Activated naive CD8-positive, alpha-beta T cell treated with anti-CD3 and anti-CD28 coated beads, Interleukin-2, amount 50 U/mL, for 24 hours (primary cell): ENCODE data around the gene INSRR.

Experiments used
- ATAC-seq: fragments of 150-1000 bp; cut with Tn5 transposase; one replicate; pipeline ENCODE4 v1.10.0; 2021
- DNase-seq: peaks from one replicate; pipeline ENCODE4 v3.0.0; 2021
- H3K27ac Mint-ChIP-seq: one replicate; pipeline ENCODE4 v1.8.0; 2021; ENCODE audit warnings: mild to moderate bottlenecking, mixed read lengths
- H3K27me3 Mint-ChIP-seq: one replicate; pipeline ENCODE4 v1.8.0; 2021; ENCODE audit warnings: mixed read lengths
- H3K36me3 Mint-ChIP-seq: one replicate; pipeline ENCODE4 v1.8.0; 2021; ENCODE audit warnings: low read depth, mixed read lengths
- H3K4me1 Mint-ChIP-seq: one replicate; pipeline ENCODE4 v1.8.0; 2021; ENCODE audit warnings: mixed read lengths
- H3K4me3 Mint-ChIP-seq: one replicate; pipeline ENCODE4 v1.8.0; 2021; ENCODE audit warnings: mild to moderate bottlenecking, moderate library complexity, mixed read lengths
- H3K9me3 Mint-ChIP-seq: one replicate; pipeline ENCODE4 v1.8.0; 2021; ENCODE audit warnings: mixed read lengths

INSRR gene

GRCh38 chr1:156823210-156823790, 35.6 kb downstream of the INSRR start:
- Mint-ChIP-seq H3K36me3 (peaks cover 5% of the 10 kb centered on the region), H3K27me3 (no peaks in the 10 kb centered on the region), H3K27ac (peak overlapping the region; percentile 82), H3K4me1 (peaks cover 43% of the 10 kb centered on the region), H3K9me3 (peaks cover 11% of the 10 kb centered on the region), H3K4me3 (no peak overlapping the region)
- ATAC-seq (no peak), DNase-seq (no peak)

DNA sequence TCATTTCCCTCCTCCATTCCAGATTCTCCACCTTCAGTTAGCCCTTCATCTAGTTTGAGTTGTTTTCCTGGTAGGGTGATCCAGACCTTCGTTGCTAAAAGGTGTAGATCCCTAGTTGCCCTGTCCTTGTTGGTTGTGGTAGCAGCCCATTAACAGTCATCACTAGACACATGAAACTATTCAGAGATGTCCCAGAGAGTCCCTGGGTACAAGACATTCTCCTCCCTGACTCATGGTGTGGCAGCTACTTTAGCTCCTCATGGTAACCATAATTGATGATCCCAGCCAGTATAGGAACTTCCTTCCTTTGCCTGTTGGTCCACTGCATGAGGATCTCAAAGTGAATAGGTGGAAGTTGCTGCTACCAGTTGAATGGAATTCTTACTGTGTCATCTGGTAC, 36.2 kb downstream of the INSRR start:
- peaks cover 47% of the 10 kb centered on the region for H3K4me1 Mint-ChIP-seq
- no peak for DNase-seq
- peak overlapping the region; percentile 27 for H3K4me3 Mint-ChIP-seq
- no peaks in the 10 kb centered on the region for H3K27me3 Mint-ChIP-seq
- H3K9me3 Mint-ChIP-seq, result peaks cover 15% of the 10 kb centered on the region
- H3K27ac Mint-ChIP-seq, result peak overlapping the region; percentile 82
- H3K36me3 Mint-ChIP-seq, result peaks cover 8% of the 10 kb centered on the region
- no peak for ATAC-seq

- Mint-ChIP-seq H3K27ac (peak overlapping the region; percentile 82), H3K27me3 (no peaks in the 10 kb centered on the region), H3K4me1 (peaks cover 56% of the 10 kb centered on the region), H3K9me3 (peaks cover 15% of the 10 kb centered on the region), H3K36me3 (peaks cover 8% of the 10 kb centered on the region), H3K4me3 (peak overlapping the region; percentile 45)
- ATAC-seq, result peak; percentile 94
- DNase-seq, result peak; percentile 65
Observed at GRCh38 chr1:156821801-156822200, 37.1 kb downstream of the INSRR start.

GRCh38 chr1:156816561-156817328, 42.2 kb downstream of the INSRR start, which contains the start of gene SH2D2A:
TSS of gene SH2D2A (minus strand) at chr1:156816848. CDS start at chr1:156816708, 140 bp downstream.
- ATAC-seq, result peak; percentile 92
- Mint-ChIP-seq H3K4me3 (peak within 1 kb of the TSS; percentile 91), H3K27ac (peak within 1 kb of the TSS; percentile 96), H3K36me3 (peaks cover 58% of the 10 kb centered on the region), H3K27me3 (no peaks in the 10 kb centered on the region), H3K9me3 (peaks cover 15% of the 10 kb centered on the region), H3K4me1 (peaks cover 72% of the 10 kb centered on the region)
- DNase-seq, result peak; percentile 94

DNA sequence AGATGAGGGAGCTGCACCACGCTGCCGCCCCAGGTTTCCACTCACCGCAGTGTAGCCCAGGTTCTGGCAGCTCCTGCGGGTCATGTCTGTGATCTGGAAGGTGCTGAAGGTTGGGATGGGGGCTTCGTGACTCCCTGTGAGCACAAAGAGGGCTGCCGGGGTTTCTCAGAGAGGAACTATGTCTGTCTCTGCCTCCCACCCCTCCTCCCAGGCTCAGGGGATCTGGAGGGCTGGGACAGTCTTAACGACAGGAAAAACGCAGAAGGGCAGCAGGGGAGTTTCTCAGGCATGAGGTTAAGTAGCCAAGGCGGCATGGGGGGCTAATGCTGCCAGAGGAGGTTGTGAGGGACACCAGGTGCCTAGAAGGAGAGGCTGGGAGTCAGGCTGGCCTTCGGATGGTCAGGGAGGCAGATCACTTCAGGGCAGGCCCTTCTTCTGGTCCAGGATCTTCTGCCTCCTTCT, 42.9 kb downstream of the INSRR start:
- H3K4me3 Mint-ChIP-seq, result peak overlapping the region; percentile 91
- DNase-seq, result no peak
- H3K36me3 Mint-ChIP-seq, result peaks cover 65% of the 10 kb centered on the region
- ATAC-seq, result no peak
- H3K4me1 Mint-ChIP-seq, result peaks cover 72% of the 10 kb centered on the region
- H3K27me3 Mint-ChIP-seq, result no peaks in the 10 kb centered on the region
- H3K9me3 Mint-ChIP-seq, result peaks cover 9% of the 10 kb centered on the region
- H3K27ac Mint-ChIP-seq, result peak overlapping the region; percentile 96

- H3K4me1 Mint-ChIP-seq, result peaks cover 71% of the 10 kb centered on the region
- peak overlapping the region; percentile 91 for H3K4me3 Mint-ChIP-seq
- peaks cover 66% of the 10 kb centered on the region for H3K36me3 Mint-ChIP-seq
- H3K27me3 Mint-ChIP-seq, result no peaks in the 10 kb centered on the region
- ATAC-seq, result no peak
- H3K27ac Mint-ChIP-seq, result peak overlapping the region; percentile 96
- H3K9me3 Mint-ChIP-seq, result peaks cover 3% of the 10 kb centered on the region
- DNase-seq, result no peak
Observed at GRCh38 chr1:156815307-156815826, 43.5 kb downstream of the INSRR start.

DNA sequence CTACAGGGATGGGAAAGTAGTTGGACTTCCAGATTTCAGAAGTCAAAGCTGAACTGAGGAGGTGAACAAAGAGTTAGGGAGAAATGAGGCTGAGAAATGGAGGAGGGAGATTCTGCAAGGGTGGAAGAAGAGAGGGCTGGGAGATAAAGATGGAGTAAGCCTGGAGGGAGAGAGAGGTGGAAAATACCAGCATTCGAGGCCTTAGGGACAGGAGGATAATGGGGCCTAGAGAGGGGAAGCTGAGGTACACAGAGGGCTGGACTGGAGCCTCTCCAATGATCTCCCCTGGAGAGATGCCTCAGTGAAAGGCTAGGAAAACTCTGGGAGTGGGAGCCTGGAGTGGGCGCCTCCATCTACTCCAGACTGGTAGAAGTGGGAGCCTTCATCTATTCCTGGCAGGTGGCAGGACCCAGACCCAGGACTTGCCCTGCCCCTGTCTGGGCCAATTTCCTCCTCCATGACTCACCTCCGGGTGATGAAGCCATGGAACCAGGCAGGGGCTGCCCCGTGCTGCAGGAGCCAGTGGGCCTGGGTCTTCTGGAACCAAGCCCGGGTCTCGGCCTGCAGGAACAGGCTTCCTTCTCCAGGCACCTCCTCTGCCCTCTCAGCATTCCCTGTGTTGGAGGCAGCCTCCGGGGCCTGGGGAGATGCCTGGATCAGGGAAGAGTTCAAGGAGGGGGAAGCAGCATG, 44.2 kb downstream of the INSRR start:
- Mint-ChIP-seq H3K4me3 (peak overlapping the region; percentile 91), H3K9me3 (peaks cover 3% of the 10 kb centered on the region), H3K4me1 (peaks cover 74% of the 10 kb centered on the region), H3K27ac (peak overlapping the region; percentile 96), H3K27me3 (no peaks in the 10 kb centered on the region), H3K36me3 (peaks cover 70% of the 10 kb centered on the region)
- DNase-seq (peak; percentile 59), ATAC-seq (no peak)

DNA sequence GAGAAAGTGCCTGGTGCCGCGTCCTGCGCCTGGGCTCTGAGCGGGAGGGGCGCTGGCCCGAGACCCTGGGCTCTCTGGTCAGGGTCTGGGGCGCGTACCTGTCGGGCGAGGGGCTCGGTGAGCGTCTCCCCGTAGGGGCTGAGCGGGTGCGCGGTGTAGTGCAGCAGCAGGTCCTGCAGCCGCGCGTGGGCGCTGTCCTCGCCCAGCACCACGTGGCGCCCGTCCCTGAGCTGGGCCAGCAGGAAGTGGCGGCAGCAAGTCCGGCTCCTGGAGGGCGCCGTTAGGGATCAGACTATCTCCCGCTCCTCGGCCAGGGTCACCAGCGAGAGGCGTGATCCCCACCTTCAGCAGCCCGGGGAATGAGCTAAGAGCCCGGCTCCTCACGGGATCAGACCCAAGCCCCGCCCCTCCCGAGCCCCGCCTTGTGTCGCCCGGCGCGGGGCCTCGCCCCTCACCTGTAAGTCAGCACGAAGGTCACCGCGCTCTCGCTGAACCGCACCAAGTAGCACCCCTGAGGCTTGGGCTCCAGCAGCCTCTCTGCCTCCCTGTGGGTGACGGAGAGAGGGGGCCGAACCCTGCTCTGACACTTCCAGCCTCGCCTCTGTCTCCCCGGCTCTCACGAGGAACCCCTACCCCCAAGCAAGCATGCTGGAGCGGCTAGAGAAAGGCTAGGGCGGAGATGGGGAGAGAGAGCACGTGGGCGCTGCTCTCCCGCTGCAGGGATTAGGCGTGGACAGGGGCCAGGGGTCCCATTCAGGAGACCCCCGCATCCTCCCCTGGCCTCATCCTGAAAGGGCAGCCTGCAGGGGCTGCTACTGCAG, 45.0 kb downstream of the INSRR start:
- Mint-ChIP-seq H3K4me3 (peak overlapping the region; percentile 91), H3K36me3 (peaks cover 73% of the 10 kb centered on the region), H3K27ac (peak overlapping the region; percentile 96), H3K9me3 (peaks cover 3% of the 10 kb centered on the region), H3K4me1 (peaks cover 77% of the 10 kb centered on the region), H3K27me3 (no peaks in the 10 kb centered on the region)
- DNase-seq (peak; percentile 83), ATAC-seq (peak; percentile 26)

DNA sequence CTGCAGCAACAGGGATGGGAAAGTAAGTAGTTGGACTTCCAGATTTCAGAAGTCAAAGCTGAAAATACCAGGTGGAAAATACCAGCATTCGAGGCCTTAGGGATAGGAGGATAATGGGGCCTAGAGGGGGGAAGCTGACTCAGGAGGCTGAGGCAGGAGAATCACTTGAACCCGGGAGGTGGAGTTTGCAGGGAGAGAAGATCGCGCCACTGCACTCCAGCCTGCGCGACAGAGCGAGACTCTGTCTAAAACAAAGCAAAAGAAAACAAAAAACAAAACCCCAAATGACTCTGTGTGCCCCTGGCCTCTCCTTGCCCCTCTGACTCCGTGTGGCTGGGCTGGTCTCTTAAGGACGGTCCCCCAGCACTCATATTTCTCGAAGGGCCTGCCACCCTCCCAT, 45.6 kb downstream of the INSRR start:
- H3K27ac Mint-ChIP-seq, result peak overlapping the region; percentile 96
- no peaks in the 10 kb centered on the region for H3K27me3 Mint-ChIP-seq
- peaks cover 3% of the 10 kb centered on the region for H3K9me3 Mint-ChIP-seq
- peaks cover 78% of the 10 kb centered on the region for H3K4me1 Mint-ChIP-seq
- ATAC-seq (no peak), DNase-seq (no peak)
- H3K36me3 Mint-ChIP-seq, result peaks cover 79% of the 10 kb centered on the region
- peak overlapping the region; percentile 91 for H3K4me3 Mint-ChIP-seq

DNA sequence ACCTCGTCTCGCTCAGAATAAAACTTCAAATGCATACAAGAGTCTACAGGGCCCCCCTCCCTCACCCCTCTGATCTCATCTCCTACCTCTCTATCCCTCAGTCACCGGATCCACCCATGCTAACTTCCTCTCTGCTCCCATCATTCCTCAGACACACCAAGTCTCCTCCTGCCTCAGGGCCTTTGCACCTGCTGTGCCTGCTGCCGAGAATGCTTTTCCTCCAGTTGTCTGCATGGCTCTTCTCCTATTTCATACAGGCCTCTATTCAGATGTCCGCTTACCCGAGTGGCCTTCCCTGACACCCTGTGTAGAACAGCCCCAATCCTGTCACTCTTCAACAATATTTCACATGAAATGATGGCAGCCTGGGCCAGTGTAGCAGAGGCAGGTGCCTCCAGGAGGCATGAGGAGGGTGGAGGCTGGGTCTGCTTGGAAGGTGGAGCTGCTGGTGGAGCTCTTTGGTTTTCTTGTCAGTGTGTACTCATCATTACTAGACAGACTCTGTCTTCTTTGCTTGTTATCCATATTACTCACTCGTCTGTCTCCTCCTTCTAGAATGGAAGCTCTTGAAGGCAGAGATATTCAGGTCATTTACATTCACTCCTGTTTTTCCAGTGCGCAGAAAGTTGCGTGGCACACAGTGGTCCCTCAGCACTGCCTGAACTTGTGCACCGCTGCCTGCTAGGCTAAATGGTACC, 46.5 kb downstream of the INSRR start:
- DNase-seq (no peak), ATAC-seq (no peak)
- Mint-ChIP-seq H3K9me3 (no peaks in the 10 kb centered on the region), H3K4me3 (peak overlapping the region; percentile 91), H3K27ac (peak overlapping the region; percentile 96), H3K4me1 (peaks cover 78% of the 10 kb centered on the region), H3K27me3 (no peaks in the 10 kb centered on the region), H3K36me3 (peaks cover 85% of the 10 kb centered on the region)

GRCh38 chr1:156811168-156811567, 47.7 kb downstream of the INSRR start:
- peak overlapping the region; percentile 91 for H3K4me3 Mint-ChIP-seq
- DNase-seq, result no peak
- H3K27ac Mint-ChIP-seq, result peak overlapping the region; percentile 96

GRCh38 chr1:156809711-156810366, 49.1 kb downstream of the INSRR start:
- Mint-ChIP-seq H3K9me3 (no peaks in the 10 kb centered on the region), H3K36me3 (peaks cover 84% of the 10 kb centered on the region)
- DNase-seq, result no peak

More at GRCh38 chr1:156811168-156811567, 47.7 kb downstream of the INSRR start:
- H3K9me3 Mint-ChIP-seq, result no peaks in the 10 kb centered on the region
- H3K4me1 Mint-ChIP-seq, result peaks cover 75% of the 10 kb centered on the region
- H3K27me3 Mint-ChIP-seq, result no peaks in the 10 kb centered on the region
- peaks cover 92% of the 10 kb centered on the region for H3K36me3 Mint-ChIP-seq
- ATAC-seq, result no peak

DNA sequence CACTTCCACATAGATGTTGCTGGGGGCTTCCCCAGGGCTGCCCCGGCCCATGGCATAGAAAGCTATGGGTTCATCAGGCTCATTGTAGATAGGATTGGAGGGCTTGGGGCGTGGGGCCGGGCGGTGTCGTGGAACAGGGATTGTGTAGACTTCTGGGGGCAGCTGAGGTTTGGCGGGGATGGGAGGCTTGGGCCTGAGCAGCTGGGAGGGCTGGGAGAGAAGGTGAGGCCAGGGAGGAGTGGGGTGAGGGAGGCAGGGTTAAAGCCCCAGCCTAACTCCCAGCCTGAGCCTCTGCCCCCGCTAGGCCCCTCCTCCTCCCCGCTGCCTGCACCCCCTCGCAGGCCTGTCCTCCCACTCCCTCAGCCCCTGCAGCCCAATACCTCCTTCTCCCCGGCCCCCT, 49.6 kb downstream of the INSRR start:
- Mint-ChIP-seq H3K4me1 (peaks cover 70% of the 10 kb centered on the region), H3K27ac (peak overlapping the region; percentile 87), H3K9me3 (no peaks in the 10 kb centered on the region), H3K36me3 (peaks cover 78% of the 10 kb centered on the region), H3K27me3 (no peaks in the 10 kb centered on the region), H3K4me3 (no peak overlapping the region)
- DNase-seq (no peak), ATAC-seq (no peak)

More at GRCh38 chr1:156809711-156810366, 49.1 kb downstream of the INSRR start:
- Mint-ChIP-seq H3K4me3 (no peak overlapping the region), H3K4me1 (peaks cover 72% of the 10 kb centered on the region), H3K27me3 (no peaks in the 10 kb centered on the region), H3K27ac (peak overlapping the region; percentile 44)
- no peak for ATAC-seq
